ENCODE measurements around the gene ABCA1. TPM values are rescaled to one million over a fixed set of nuclear protein-coding genes. Genes with fewer than 3 reads are reported as not detected.

Gene ABCA1
- total and polyA plus RNA-seq, 2 of the 13 experiments (the other 11 are each of a cell fraction or from before 2014, with no cell fraction given), result 26.8 to 63.8 TPM

- TF ChIP-seq MYPOP (CRISPR knock-in tag; IDR thresholded peaks at IDR 0.05) (peak; percentile 51; the same call in 1 of the 2 replicates), MAFG (CRISPR knock-in tag; IDR thresholded peaks at IDR 0.05) (no peak), HNRNPH1 (optimal IDR thresholded peaks at IDR 0.05; ENCODE audit: low read depth, low read length) (no peak), SP4 (CRISPR knock-in tag; IDR thresholded peaks at IDR 0.05) (no peak), SOX13 (IDR thresholded peaks at IDR 0.05) (peak; percentile 79), SOX13 (CRISPR knock-in tag; conservative IDR thresholded peaks at IDR 0.05 in 1 of 2, IDR thresholded peaks at IDR 0.05 in 1 of 2) (peak in 1 of 2 experiments; percentile 92; a peak in 2 of 4 replicates), ZSCAN20 (CRISPR knock-in tag; IDR thresholded peaks at IDR 0.05; ENCODE audit: borderline replicate concordance) (no peak), POGK (CRISPR knock-in tag; conservative IDR thresholded peaks at IDR 0.05) (no peak), THAP11 (CRISPR knock-in tag; IDR thresholded peaks at IDR 0.05) (peak; percentile 39; the same call in 1 of the 2 replicates)
- TF ChIP-seq, protein P1, sequence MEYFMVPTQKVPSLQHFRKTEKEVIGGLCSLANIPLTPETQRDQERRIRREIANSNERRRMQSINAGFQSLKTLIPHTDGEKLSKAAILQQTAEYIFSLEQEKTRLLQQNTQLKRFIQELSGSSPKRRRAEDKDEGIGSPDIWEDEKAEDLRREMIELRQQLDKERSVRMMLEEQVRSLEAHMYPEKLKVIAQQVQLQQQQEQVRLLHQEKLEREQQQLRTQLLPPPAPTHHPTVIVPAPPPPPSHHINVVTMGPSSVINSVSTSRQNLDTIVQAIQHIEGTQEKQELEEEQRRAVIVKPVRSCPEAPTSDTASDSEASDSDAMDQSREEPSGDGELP (IDR thresholded peaks at IDR 0.05; ENCODE audit: borderline replicate concordance, low read depth), result peak; percentile 71
- TF ChIP-seq, protein P2, sequence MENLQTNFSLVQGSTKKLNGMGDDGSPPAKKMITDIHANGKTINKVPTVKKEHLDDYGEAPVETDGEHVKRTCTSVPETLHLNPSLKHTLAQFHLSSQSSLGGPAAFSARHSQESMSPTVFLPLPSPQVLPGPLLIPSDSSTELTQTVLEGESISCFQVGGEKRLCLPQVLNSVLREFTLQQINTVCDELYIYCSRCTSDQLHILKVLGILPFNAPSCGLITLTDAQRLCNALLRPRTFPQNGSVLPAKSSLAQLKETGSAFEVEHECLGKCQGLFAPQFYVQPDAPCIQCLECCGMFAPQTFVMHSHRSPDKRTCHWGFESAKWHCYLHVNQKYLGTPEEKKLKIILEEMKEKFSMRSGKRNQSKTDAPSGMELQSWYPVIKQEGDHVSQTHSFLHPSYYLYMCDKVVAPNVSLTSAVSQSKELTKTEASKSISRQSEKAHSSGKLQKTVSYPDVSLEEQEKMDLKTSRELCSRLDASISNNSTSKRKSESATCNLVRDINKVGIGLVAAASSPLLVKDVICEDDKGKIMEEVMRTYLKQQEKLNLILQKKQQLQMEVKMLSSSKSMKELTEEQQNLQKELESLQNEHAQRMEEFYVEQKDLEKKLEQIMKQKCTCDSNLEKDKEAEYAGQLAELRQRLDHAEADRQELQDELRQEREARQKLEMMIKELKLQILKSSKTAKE (CRISPR knock-in tag; IDR thresholded peaks at IDR 0.05; ENCODE audit: borderline replicate concordance), result peak; percentile 27; the same call in 1 of the 2 replicates
- TF ChIP-seq, protein P3, sequence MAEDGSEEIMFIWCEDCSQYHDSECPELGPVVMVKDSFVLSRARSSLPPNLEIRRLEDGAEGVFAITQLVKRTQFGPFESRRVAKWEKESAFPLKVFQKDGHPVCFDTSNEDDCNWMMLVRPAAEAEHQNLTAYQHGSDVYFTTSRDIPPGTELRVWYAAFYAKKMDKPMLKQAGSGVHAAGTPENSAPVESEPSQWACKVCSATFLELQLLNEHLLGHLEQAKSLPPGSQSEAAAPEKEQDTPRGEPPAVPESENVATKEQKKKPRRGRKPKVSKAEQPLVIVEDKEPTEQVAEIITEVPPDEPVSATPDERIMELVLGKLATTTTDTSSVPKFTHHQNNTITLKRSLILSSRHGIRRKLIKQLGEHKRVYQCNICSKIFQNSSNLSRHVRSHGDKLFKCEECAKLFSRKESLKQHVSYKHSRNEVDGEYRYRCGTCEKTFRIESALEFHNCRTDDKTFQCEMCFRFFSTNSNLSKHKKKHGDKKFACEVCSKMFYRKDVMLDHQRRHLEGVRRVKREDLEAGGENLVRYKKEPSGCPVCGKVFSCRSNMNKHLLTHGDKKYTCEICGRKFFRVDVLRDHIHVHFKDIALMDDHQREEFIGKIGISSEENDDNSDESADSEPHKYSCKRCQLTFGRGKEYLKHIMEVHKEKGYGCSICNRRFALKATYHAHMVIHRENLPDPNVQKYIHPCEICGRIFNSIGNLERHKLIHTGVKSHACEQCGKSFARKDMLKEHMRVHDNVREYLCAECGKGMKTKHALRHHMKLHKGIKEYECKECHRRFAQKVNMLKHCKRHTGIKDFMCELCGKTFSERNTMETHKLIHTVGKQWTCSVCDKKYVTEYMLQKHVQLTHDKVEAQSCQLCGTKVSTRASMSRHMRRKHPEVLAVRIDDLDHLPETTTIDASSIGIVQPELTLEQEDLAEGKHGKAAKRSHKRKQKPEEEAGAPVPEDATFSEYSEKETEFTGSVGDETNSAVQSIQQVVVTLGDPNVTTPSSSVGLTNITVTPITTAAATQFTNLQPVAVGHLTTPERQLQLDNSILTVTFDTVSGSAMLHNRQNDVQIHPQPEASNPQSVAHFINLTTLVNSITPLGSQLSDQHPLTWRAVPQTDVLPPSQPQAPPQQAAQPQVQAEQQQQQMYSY (CRISPR knock-in tag; IDR thresholded peaks at IDR 0.05), result no peak
- TF ChIP-seq, protein P4, sequence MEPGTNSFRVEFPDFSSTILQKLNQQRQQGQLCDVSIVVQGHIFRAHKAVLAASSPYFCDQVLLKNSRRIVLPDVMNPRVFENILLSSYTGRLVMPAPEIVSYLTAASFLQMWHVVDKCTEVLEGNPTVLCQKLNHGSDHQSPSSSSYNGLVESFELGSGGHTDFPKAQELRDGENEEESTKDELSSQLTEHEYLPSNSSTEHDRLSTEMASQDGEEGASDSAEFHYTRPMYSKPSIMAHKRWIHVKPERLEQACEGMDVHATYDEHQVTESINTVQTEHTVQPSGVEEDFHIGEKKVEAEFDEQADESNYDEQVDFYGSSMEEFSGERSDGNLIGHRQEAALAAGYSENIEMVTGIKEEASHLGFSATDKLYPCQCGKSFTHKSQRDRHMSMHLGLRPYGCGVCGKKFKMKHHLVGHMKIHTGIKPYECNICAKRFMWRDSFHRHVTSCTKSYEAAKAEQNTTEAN (CRISPR knock-in tag; conservative IDR thresholded peaks at IDR 0.05), result peak; percentile 55; the same call in 1 of the 2 replicates
- TF ChIP-seq, protein P5, sequence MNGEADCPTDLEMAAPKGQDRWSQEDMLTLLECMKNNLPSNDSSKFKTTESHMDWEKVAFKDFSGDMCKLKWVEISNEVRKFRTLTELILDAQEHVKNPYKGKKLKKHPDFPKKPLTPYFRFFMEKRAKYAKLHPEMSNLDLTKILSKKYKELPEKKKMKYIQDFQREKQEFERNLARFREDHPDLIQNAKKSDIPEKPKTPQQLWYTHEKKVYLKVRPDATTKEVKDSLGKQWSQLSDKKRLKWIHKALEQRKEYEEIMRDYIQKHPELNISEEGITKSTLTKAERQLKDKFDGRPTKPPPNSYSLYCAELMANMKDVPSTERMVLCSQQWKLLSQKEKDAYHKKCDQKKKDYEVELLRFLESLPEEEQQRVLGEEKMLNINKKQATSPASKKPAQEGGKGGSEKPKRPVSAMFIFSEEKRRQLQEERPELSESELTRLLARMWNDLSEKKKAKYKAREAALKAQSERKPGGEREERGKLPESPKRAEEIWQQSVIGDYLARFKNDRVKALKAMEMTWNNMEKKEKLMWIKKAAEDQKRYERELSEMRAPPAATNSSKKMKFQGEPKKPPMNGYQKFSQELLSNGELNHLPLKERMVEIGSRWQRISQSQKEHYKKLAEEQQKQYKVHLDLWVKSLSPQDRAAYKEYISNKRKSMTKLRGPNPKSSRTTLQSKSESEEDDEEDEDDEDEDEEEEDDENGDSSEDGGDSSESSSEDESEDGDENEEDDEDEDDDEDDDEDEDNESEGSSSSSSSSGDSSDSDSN (CRISPR knock-in tag; IDR thresholded peaks at IDR 0.05), result no peak
Observed at GRCh38 chr9:104912606-104913005, 15.3 kb downstream of the ABCA1 start (continued).
